GM18519 (cell line): ENCODE results near the gene IL21R.
"Not testable (repeated sequence)": the region's sequence is repeated elsewhere in the genome, so short reads cannot be mapped to it uniquely, and the experiment has no call there.

Experiments used
- ATAC-seq: cut with Tn5 transposase; IDR thresholded peaks from one replicate; pipeline ENCODE4 v1.9.1; 2021; ENCODE audit warnings: mild to moderate bottlenecking, moderate library complexity; ENCODE audit not compliant: unreplicated experiment, low FRiP score

IL21R gene

DNA sequence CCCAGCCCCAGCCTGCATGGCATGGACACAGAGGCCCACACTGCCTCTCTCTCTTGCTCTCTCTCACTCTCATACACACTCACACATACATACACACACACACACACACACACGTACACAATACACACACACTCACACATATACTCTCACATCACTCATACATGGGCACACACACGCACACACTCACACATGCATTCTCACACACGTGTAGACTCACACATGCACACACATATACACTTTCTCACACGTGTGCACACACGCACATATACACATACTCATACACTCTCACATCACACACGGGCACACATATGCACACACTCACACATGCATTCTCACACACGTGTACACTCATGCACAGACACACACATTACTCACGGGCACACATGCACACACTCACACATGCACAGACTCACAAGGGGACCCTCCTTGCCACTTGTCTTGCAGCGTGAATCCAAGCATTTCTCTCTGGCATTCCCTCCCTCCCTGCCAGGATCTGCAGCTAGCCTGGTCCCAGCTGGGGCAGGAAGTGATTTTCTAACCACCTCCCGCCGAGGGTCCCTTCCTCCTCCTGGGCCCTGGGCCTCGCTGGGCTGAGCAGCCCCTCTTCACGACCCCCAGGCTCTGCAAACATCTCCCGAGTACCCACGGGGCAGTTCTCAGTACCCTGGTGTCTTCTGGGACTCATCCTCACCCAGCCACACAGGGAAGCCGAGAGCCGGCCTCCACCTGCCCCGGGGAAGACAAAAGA is 37.5 kb downstream of the IL21R start:
- no peak for ATAC-seq

DNA sequence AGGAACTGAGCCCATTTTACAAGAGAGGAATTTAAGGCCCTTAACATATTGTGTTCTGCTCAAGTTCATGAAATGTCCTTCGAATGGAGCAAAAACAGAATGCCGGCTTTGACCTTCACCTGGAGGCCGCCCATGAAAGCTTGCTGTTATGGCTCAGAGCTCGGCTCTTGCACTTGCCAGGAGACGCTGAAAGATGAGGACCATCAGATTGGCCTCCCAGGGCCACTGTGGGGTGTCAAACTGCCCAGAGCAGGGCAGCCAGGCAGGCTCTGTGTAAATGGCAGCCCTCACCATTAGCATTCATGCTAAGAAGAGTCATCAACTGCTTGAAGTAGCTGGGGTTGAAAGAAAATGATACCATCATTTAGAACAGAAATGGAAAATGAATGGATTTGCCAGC is 39.3 kb downstream of the IL21R start:
- no peak for ATAC-seq

- ATAC-seq = no peak
These were observed 40.0 kb downstream of the IL21R start for GRCh38 chr16:27441998-27442397.

- no peak for ATAC-seq
These were observed 42.0 kb downstream of the IL21R start for GRCh38 chr16:27444015-27444414.

DNA sequence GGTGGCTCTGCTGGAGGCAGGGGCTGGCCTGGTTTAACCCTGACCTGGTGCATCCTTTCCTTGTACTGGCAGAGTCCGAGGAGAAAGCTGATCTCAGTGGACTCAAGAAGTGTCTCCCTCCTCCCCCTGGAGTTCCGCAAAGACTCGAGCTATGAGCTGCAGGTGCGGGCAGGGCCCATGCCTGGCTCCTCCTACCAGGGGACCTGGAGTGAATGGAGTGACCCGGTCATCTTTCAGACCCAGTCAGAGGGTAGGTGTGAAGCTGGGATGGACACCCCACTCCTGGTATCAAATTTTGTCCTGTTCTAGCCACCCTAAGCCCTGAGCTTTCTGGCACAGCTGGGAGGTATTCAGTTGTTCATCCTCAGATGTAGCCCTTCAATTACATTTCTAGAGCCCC is 42.5 kb downstream of the IL21R start:
- ATAC-seq = no peak

- ATAC-seq = no peak
These were observed 43.7 kb downstream of the IL21R start for GRCh38 chr16:27445502-27446175.

GRCh38 chr16:27446721-27447120 is 44.7 kb downstream of the IL21R start:
- no peak for ATAC-seq

GRCh38 chr16:27447301-27447700 is 45.3 kb downstream of the IL21R start:
- ATAC-seq = no peak

- no peak for ATAC-seq
These were observed 46.8 kb downstream of the IL21R start for GRCh38 chr16:27448532-27449433.

- ATAC-seq = no peak
These were observed 47.6 kb downstream of the IL21R start for GRCh38 chr16:27449434-27450195.

DNA sequence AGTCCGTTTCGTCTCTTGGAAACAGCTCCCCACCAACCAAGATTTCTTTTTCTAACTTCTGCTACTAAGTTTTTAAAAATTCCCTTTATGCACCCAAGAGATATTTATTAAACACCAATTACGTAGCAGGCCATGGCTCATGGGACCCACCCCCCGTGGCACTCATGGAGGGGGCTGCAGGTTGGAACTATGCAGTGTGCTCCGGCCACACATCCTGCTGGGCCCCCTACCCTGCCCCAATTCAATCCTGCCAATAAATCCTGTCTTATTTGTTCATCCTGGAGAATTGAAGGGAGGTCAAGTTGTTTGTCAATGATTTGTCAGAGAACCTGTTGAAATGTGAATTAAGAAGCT is 48.2 kb downstream of the IL21R start:
- no peak for ATAC-seq

DNA sequence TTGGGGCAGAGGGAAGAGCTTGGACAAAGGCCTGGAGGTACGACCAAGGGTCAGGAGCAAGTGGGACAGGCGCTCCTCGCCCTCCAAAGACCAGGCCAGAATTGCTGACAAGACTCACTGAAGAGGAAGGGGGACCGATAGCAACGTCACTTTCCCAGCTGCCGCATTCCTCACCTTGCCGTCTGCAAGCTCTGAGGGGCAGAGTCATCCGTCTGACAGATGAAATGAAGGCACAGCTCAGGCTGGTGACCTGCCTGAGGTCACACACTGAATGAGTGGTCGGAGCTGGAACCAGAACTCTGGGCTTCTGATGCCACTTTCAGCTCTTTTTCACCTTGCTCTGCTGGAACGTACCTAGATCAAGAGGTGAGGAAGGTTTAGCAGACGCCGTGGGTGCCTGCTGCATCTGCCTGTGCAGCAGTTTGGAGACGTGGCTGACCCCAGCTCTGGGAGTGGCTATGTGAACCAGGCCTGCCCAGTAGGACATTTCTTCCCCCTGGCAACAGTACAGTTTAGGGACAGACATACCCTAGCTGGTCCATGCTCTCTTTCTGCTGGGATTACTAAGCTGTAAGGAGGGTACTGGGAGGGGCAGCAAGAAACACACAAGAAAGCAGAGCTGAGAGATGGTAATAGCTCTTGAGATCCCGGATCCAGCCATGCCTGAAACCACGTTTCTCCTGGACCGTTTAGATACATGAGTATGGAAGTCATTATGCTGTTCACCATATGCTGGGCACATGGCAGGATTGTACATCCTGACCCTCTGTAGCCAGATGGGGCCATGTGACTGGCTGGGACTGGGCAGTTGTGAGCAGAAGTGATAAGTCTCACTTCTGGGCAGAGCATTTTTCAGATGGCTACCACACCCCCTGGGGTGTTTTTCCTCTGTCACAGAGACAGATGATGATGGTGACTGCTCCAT is 50.9 kb downstream of the IL21R start:
- no peak for ATAC-seq

DNA sequence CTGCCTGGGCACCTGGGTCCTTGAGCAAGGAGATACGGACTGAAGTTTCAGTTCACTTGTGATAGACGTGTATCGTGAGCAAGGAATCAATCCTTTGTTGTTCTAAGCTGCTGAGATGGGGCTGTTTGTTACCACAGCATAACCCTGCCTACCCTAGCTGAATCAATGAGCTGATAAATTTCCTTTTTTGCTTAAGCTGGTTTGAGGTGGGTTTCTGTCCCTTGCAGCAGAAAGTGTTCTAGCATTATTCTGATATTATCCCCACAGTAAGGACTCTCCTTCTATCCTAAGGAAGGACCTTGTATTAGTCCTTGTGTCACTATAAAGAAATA is 51.5 kb downstream of the IL21R start:
- ATAC-seq = no peak

DNA sequence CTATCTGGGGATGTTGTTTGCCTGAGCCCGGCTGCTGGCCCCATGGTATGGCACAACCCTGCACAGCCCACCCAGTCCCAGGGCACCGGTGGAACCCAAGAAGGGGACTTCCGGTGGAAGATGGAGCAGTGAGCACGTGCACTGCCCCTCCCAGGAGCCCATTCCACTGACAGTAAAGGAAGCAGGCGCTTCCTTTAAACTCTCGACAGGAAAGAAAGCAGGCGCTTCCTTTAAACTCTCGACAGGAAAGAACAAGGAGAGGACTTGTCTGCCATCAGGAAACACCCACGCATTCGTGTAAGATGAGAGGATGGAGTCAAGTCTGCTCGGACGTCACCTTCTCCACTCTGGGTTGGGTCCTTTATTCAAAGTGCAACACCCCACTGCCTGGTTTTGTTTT is 53.7 kb downstream of the IL21R start:
- no peak for ATAC-seq

DNA sequence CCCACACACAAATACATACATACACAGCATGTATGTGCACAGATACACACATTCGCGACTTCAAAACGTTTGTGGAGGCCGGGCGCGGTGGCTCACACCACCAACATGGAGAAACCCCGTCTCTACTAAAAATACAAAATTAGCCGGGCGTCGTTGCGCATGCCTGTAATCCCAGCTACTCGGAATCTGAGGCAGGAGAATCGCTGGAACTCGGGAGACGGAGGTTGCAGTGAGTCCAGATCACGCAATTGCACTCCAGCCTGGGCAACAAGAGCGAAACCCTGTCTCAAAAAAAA is 55.6 kb downstream of the IL21R start:
- ATAC-seq = not testable (repeated sequence)

- no peak for ATAC-seq
These were observed 56.3 kb downstream of the IL21R start for GRCh38 chr16:27458258-27458657.

GRCh38 chr16:27458987-27459688 is 57.2 kb downstream of the IL21R start:
- no peak for ATAC-seq

GRCh38 chr16:27460213-27460612 is 58.2 kb downstream of the IL21R start:
- no peak for ATAC-seq
